ENCODE results near the gene ELOVL2.

Gene ELOVL2

DNA sequence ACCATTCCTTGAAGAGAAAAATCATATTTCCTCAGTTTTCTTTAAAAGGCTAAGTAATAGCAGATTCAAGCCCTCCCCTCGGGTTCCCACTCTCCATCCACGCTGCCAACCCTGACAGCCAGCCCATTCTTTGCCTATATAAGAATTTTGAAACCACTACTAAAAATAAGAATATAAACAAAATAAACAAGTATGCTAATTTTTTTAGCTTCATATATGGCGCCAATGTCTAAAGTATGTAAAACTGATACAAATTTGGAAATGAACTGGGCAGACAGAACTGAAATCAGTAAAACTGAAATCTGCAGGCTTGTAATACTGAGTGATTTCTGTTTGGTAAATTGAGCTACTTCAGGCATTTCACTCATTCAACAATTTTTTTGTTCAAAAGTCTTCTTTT lies 19.0 kb downstream of the ELOVL2 start:
- no peak overlapping the region for H3K4me3 ChIP-seq (ENCODE audit: low read depth, low read length)
- TF ChIP-seq, protein P1, sequence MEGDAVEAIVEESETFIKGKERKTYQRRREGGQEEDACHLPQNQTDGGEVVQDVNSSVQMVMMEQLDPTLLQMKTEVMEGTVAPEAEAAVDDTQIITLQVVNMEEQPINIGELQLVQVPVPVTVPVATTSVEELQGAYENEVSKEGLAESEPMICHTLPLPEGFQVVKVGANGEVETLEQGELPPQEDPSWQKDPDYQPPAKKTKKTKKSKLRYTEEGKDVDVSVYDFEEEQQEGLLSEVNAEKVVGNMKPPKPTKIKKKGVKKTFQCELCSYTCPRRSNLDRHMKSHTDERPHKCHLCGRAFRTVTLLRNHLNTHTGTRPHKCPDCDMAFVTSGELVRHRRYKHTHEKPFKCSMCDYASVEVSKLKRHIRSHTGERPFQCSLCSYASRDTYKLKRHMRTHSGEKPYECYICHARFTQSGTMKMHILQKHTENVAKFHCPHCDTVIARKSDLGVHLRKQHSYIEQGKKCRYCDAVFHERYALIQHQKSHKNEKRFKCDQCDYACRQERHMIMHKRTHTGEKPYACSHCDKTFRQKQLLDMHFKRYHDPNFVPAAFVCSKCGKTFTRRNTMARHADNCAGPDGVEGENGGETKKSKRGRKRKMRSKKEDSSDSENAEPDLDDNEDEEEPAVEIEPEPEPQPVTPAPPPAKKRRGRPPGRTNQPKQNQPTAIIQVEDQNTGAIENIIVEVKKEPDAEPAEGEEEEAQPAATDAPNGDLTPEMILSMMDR (IDR thresholded peaks at IDR 0.05; ENCODE audit: low read depth, low read length) = no peak
- no peak for TF ChIP-seq MYC (IDR thresholded peaks at IDR 0.05; ENCODE audit: low read depth, low read length)
- TF ChIP-seq, protein P2, sequence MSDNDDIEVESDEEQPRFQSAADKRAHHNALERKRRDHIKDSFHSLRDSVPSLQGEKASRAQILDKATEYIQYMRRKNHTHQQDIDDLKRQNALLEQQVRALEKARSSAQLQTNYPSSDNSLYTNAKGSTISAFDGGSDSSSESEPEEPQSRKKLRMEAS (IDR thresholded peaks at IDR 0.05; ENCODE audit: low read depth, low read length) = no peak
- no peak for TF ChIP-seq POLR2A (IDR thresholded peaks at IDR 0.05; ENCODE audit: extremely low read depth, insufficient read length)
- no peak for DNase-seq (ENCODE audit: low read depth)

DNA sequence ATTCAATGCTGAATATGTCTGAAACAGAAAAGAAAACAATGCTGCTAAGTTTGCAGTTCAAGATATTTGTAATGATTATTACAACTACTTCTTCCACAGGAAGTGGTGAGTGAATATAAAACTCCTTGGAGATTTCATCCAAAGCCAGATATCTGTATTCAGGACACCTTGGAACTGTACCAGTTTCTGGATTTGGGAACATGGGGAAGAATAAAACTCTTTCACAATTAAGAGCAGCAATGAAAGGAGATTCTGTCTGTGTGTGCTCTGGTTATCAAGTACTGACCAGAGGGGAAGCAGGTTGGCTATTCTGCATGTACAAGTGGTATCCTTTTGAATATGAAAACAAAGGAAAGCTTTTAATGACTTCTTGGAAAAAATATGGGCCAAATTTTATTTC lies 21.1 kb downstream of the ELOVL2 start:
- no peak for DNase-seq (ENCODE audit: low read depth)
- TF ChIP-seq MYC (IDR thresholded peaks at IDR 0.05; ENCODE audit: low read depth, low read length) (no peak), POLR2A (IDR thresholded peaks at IDR 0.05; ENCODE audit: extremely low read depth, insufficient read length) (no peak)
- TF ChIP-seq, protein P2 (IDR thresholded peaks at IDR 0.05; ENCODE audit: low read depth, low read length) = no peak
- TF ChIP-seq, protein P1 (IDR thresholded peaks at IDR 0.05; ENCODE audit: low read depth, low read length) = no peak
- H3K4me3 ChIP-seq (ENCODE audit: low read depth, low read length) = no peak overlapping the region

DNA sequence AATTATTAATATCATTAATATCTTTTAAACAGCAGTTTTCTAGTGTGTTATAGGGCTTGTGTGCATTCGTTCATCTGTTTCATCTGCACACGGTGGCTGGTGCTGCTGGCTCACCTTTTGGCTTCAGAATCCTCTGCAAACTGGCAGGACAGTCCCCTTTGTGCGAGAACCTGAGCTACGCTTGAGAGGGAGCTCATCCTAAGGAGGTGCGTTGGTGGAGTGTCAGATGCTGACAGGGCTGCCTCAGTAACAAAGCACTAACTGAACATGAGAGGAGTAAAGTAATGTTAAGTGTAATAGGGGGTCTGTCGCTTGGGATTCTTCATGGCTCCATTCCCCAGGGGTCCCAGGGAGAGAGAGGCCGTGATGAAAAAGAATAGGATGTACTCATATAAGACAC lies 22.4 kb downstream of the ELOVL2 start:
- TF ChIP-seq, protein P1 (IDR thresholded peaks at IDR 0.05; ENCODE audit: low read depth, low read length) = no peak
- TF ChIP-seq, protein P2 (IDR thresholded peaks at IDR 0.05; ENCODE audit: low read depth, low read length) = no peak
- TF ChIP-seq POLR2A (IDR thresholded peaks at IDR 0.05; ENCODE audit: extremely low read depth, insufficient read length) (no peak), MYC (IDR thresholded peaks at IDR 0.05; ENCODE audit: low read depth, low read length) (no peak)
- no peak for DNase-seq (ENCODE audit: low read depth)
- H3K4me3 ChIP-seq (ENCODE audit: low read depth, low read length) = no peak overlapping the region

DNA sequence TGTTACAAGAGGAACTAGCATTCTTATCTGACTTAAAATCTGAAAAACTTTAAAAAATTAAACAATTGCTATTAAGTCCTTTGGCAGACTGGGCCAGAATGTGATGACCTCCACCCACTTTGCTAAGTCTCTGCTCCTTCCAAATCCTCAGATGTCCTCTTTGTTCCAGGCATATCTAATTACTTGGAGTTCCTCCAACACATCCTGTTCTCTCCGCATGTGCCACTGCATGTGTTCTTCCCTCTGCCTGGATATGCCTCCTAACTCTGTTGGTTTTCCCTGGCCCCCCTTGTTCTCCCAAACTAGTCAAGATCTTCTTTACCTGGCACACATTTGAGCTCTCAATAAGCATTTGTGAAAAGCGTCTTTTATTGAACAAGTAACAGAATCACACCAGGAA lies 23.1 kb downstream of the ELOVL2 start:
- TF ChIP-seq, protein P2 (IDR thresholded peaks at IDR 0.05; ENCODE audit: low read depth, low read length) = no peak
- TF ChIP-seq MYC (IDR thresholded peaks at IDR 0.05; ENCODE audit: low read depth, low read length) = no peak
- TF ChIP-seq, protein P1 (IDR thresholded peaks at IDR 0.05; ENCODE audit: low read depth, low read length) = no peak
- no peak for TF ChIP-seq POLR2A (IDR thresholded peaks at IDR 0.05; ENCODE audit: extremely low read depth, insufficient read length)
- no peak overlapping the region for H3K4me3 ChIP-seq (ENCODE audit: low read depth, low read length)
- DNase-seq (ENCODE audit: low read depth) = no peak

DNA sequence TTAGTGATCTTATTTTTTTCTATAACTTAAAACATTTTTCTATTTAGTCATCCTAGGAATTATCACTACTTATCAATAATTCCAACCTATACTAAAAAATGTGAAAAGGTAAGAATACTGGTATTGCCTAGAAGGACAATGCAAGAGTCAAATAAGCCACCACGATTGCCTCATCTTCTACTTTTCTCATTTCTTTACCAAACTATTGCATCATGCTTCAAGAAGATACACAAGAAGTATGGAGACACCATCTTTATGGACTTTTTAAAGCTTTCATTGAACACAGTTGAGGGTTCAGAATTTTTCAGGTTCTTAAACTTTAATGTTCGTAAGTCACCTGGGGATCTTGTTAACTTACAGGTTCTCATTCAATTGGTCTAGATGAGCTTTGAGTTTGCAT lies 25.9 kb downstream of the ELOVL2 start:
- DNase-seq (ENCODE audit: low read depth) = peak; percentile 45
- TF ChIP-seq, protein P1 (IDR thresholded peaks at IDR 0.05; ENCODE audit: low read depth, low read length) = no peak
- TF ChIP-seq, protein P2 (IDR thresholded peaks at IDR 0.05; ENCODE audit: low read depth, low read length) = no peak
- TF ChIP-seq POLR2A (IDR thresholded peaks at IDR 0.05; ENCODE audit: extremely low read depth, insufficient read length) = no peak
- no peak for TF ChIP-seq MYC (IDR thresholded peaks at IDR 0.05; ENCODE audit: low read depth, low read length)
- H3K4me3 ChIP-seq (ENCODE audit: low read depth, low read length) = no peak overlapping the region

DNA sequence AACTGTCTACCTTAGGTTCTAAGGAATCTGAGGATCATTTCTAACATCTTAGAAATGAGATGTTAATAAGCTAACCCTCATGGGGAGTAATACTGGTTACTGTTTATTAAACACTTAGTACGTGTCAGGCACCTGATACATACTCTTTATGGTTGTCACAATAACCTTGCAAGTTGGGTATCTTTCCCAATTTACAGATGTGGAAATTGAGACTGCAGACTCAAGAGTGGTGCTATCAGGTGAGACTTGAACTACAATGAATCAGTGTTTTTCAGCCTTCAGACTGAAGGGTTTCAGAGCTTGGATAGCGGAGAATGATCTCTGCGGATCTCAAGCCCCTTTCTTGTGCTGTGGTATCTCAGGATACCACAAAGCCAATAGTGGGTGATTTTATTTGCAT lies 27.0 kb downstream of the ELOVL2 start:
- TF ChIP-seq, protein P2 (IDR thresholded peaks at IDR 0.05; ENCODE audit: low read depth, low read length) = no peak
- TF ChIP-seq, protein P1 (IDR thresholded peaks at IDR 0.05; ENCODE audit: low read depth, low read length) = no peak
- TF ChIP-seq POLR2A (IDR thresholded peaks at IDR 0.05; ENCODE audit: extremely low read depth, insufficient read length) = no peak
- no peak for TF ChIP-seq MYC (IDR thresholded peaks at IDR 0.05; ENCODE audit: low read depth, low read length)
- no peak overlapping the region for H3K4me3 ChIP-seq (ENCODE audit: low read depth, low read length)
- DNase-seq (ENCODE audit: low read depth) = no peak
